ENCODE data around the gene PTPRM.

Gene PTPRM

GRCh38 chr18:7870266-7870665 is 303.1 kb downstream of the PTPRM start:
- no peak for DNase-seq

- no peak for DNase-seq
Observed at GRCh38 chr18:7870855-7871254, 303.7 kb downstream of the PTPRM start.

GRCh38 chr18:7871560-7872456 is 304.7 kb downstream of the PTPRM start:
- DNase-seq = no peak

- DNase-seq = no peak
Observed at GRCh38 chr18:7872569-7872968, 305.5 kb downstream of the PTPRM start.

- no peak for DNase-seq
Observed at GRCh38 chr18:7873316-7873715, 306.2 kb downstream of the PTPRM start.

- no peak for DNase-seq
Observed at GRCh38 chr18:7876354-7877104, 309.4 kb downstream of the PTPRM start.

GRCh38 chr18:7877609-7878008 is 310.5 kb downstream of the PTPRM start:
- no peak for DNase-seq

GRCh38 chr18:7878265-7879211 is 311.4 kb downstream of the PTPRM start:
- DNase-seq = no peak

- DNase-seq = no peak
Observed at GRCh38 chr18:7879717-7880116, 312.6 kb downstream of the PTPRM start.

- DNase-seq = no peak
Observed at GRCh38 chr18:7885865-7886264, 318.7 kb downstream of the PTPRM start.

GRCh38 chr18:7886436-7886835 is 319.3 kb downstream of the PTPRM start:
- no peak for DNase-seq

- DNase-seq = no peak
Observed at GRCh38 chr18:7889515-7889914, 322.4 kb downstream of the PTPRM start.

- no peak for DNase-seq
Observed at GRCh38 chr18:7890075-7890474, 323.0 kb downstream of the PTPRM start.

- DNase-seq = no peak
Observed at GRCh38 chr18:7892556-7892955, 325.4 kb downstream of the PTPRM start.

GRCh38 chr18:7894592-7894991 is 327.5 kb downstream of the PTPRM start:
- no peak for DNase-seq

- no peak for DNase-seq
Observed at GRCh38 chr18:7895346-7895745, 328.2 kb downstream of the PTPRM start.

- no peak for DNase-seq
Observed at GRCh38 chr18:7896161-7896560, 329.0 kb downstream of the PTPRM start.

GRCh38 chr18:7896805-7897518 is 329.8 kb downstream of the PTPRM start:
- DNase-seq = no peak

GRCh38 chr18:7898181-7898580 is 331.1 kb downstream of the PTPRM start:
- DNase-seq = no peak

GRCh38 chr18:7899078-7899477 is 332.0 kb downstream of the PTPRM start:
- DNase-seq = no peak

GRCh38 chr18:7900091-7900490 is 333.0 kb downstream of the PTPRM start:
- DNase-seq = no peak

- no peak for DNase-seq
Observed at GRCh38 chr18:7901657-7902056, 334.5 kb downstream of the PTPRM start.

Measured in activated CD8-positive, alpha-beta memory T cell treated with anti-CD3 and anti-CD28 coated beads, Interleukin-2, amount 50 U/mL, for 4 hours (primary cell).